A673 (cell line): ENCODE results near the gene BDNF.

Experiments used
- CTCF ChIP-seq: fragments of 300-800, 200-600 bp; sonication (generic); conservative IDR thresholded peaks from 2 replicates; pipeline ENCODE4 v1.5.1; 2017; ENCODE audit warnings: low read depth, mild to moderate bottlenecking, antibody characterized with exemption, low read length, moderate library complexity, mixed read lengths
- EZH2 ChIP-seq: fragments of 200-600 bp; sonication (generic); IDR thresholded peaks from 2 replicates; pipeline ENCODE4 v1.6.1; 2017; ENCODE audit warnings: borderline replicate concordance, low read depth, mild to moderate bottlenecking, mixed read lengths, antibody characterized with exemption, low read length; ENCODE audit not compliant: poor library complexity, severe bottlenecking

- no peak for TF ChIP-seq CTCF
- no peak for TF ChIP-seq EZH2
Measured at GRCh38 chr11:27635567-27636037, 64.7 kb downstream of the BDNF start.
